ENCODE measurements around the gene MPP2. TPM values are rescaled to one million over a fixed set of nuclear protein-coding genes. Genes with fewer than 3 reads are reported as not detected.
A peak's percentile ranks its signal among the peaks of the same experiment; 100 is the strongest.

The MPP2 gene
- total and polyA plus RNA-seq, 2 of the 13 experiments (the other 11 are each of a cell fraction or from before 2014, with no cell fraction given): 0.20 to 1.7 TPM

- ATAC-seq (peak; percentile 89), DNase-seq (ENCODE audit: low spot score) (peak; percentile 45), FAIRE-seq (peak; percentile 86)
- peak overlapping the region in 1 of 3 experiments; percentile 9; a peak in 1 of 6 replicates for H3K4me3 ChIP-seq (replicated peaks in 1 of 3; ENCODE audit: insufficient read depth in 1 of 3, low read depth in 2 of 3, low read length in 3 of 3)
- no peaks in the 10 kb centered on the region for H3K79me2 ChIP-seq (ENCODE audit: insufficient read depth, low read length)
- H3K27me3 ChIP-seq (ENCODE audit: control insufficient read depth in 1 of 2, insufficient read depth in 2 of 2, low read length in 2 of 2): peaks cover 0 to 13% of the 10 kb centered on the region in 2 experiments; a peak in 2 of 5 replicates
- BruUV-seq (replicated peaks): no TSS peak
- H3K9ac ChIP-seq (ENCODE audit: insufficient read depth, low read depth, low read length): no peak overlapping the region
- WGBS (ENCODE audit: low lambda C conversion rate): 2% methylated on average over 11 of the region's 13 CpGs
- no peak overlapping the region for H3K27ac ChIP-seq (ENCODE audit: extremely low read length, insufficient read depth, low read length)
- H3K4me1 ChIP-seq (ENCODE audit: insufficient read depth, low read length): peaks cover 8% of the 10 kb centered on the region
- no peaks in the 10 kb centered on the region; the same call in 1 of the 2 replicates for H4K20me1 ChIP-seq (ENCODE audit: insufficient read depth, low read length)
- in situ Hi-C loops (cut with HindIII; ENCODE audit: extremely low pct_ligation_motif_present, low pct_unique_long_range_greater_than_20kb) (no loop called here), intact Hi-C loops (cut with micrococcal nuclease; ENCODE audit: unreplicated experiment) (no loop called here)
- ChIA-PET POLR2A (no interaction called here), CTCF (ENCODE audit: low intra/inter-chr PET ratio, low total read pairs) (interaction anchor here (1.3 kb wide), 1 partner anchor 163 kb away, joined by 5 read pairs; no protein-coding TSS in a partner anchor)
- no peak overlapping the region for H2AFZ ChIP-seq (ENCODE audit: low read length)
- peak overlapping the region; percentile 56 for H3K4me2 ChIP-seq (ENCODE audit: low read depth, low read length)
- no peaks in the 10 kb centered on the region for H3K9me3 ChIP-seq (ENCODE audit: low read length)
- H3K36me3 ChIP-seq (replicated peaks in 1 of 2; ENCODE audit: control insufficient read depth in 1 of 2, insufficient read depth in 2 of 2, low read length in 2 of 2): no peaks in the 10 kb centered on the region
- TF ChIP-seq SALL1 (CRISPR knock-in tag; IDR thresholded peaks at IDR 0.05): peak; percentile 45; the same call in 1 of the 2 replicates
- TF ChIP-seq CREBL2 (CRISPR knock-in tag; IDR thresholded peaks at IDR 0.05; ENCODE audit: borderline replicate concordance): 0 out of 2 replicates have a peak, but pooled peaks have one; percentile 30
- TF ChIP-seq ZIK1 (CRISPR knock-in tag; IDR thresholded peaks at IDR 0.05; ENCODE audit: borderline replicate concordance, low read depth): 0 out of 2 replicates have a peak, but pooled peaks have one; percentile 55
- 0 out of 2 replicates have a peak, but pooled peaks have one; percentile 28 for TF ChIP-seq CBFB (CRISPR knock-in tag; IDR thresholded peaks at IDR 0.05)
- peak; percentile 57; the same call in 1 of the 2 replicates for TF ChIP-seq ERF (CRISPR knock-in tag; IDR thresholded peaks at IDR 0.05)
- TF ChIP-seq MED1 (CRISPR knock-in tag; IDR thresholded peaks at IDR 0.05): no peak
- 0 out of 2 replicates have a peak, but pooled peaks have one; percentile 50 for TF ChIP-seq ZNF513 (CRISPR knock-in tag; conservative IDR thresholded peaks at IDR 0.05)
- peak; percentile 54 for TF ChIP-seq HNRNPLL (IDR thresholded peaks at IDR 0.05; ENCODE audit: low read depth, low read length, poor library complexity, severe bottlenecking)
- TF ChIP-seq STAG1 (CRISPR knock-in tag; IDR thresholded peaks at IDR 0.05): peak; percentile 83
- no peak for TF ChIP-seq POLR2AphosphoS5 (IDR thresholded peaks at IDR 0.05; ENCODE audit: low read depth, low read length)
- TF ChIP-seq ZBTB4 (CRISPR knock-in tag; IDR thresholded peaks at IDR 0.05; ENCODE audit: borderline replicate concordance): 0 out of 2 replicates have a peak, but pooled peaks have one; percentile 33
- peak; percentile 35; the same call in 1 of the 2 replicates for TF ChIP-seq PATZ1 (CRISPR knock-in tag; IDR thresholded peaks at IDR 0.05)
- TF ChIP-seq HDAC2 (CRISPR knock-in tag; IDR thresholded peaks at IDR 0.05): 0 out of 2 replicates have a peak, but pooled peaks have one; percentile 31
- peak; percentile 56 for TF ChIP-seq AGO1 (IDR thresholded peaks at IDR 0.05; ENCODE audit: low read depth, low read length, poor library complexity, severe bottlenecking)
- peak; percentile 82 for TF ChIP-seq RAD21 (CRISPR knock-in tag; IDR thresholded peaks at IDR 0.05)
Observed at GRCh38 chr17:43878260-43879175, 28.8 kb downstream of the MPP2 start.

Measured in HepG2 (cell line).